PFSK-1 (cell line): ENCODE data around the gene NUBP1.

Experiments
- FOXP2 ChIP-seq: optimal IDR thresholded peaks from 2 replicates; pipeline ENCODE3; 2011; ENCODE audit warnings: borderline replicate concordance, control low read depth, inconsistent platforms; ENCODE audit not compliant: insufficient read depth; ENCODE audit errors: extremely low read length, extremely low read depth
- POLR2AphosphoS5 ChIP-seq: IDR thresholded peaks from 2 replicates; pipeline ENCODE4 v1.6.1; 2012; ENCODE audit warnings: low read depth, mild to moderate bottlenecking, control low read depth, low read length, moderate library complexity
- SIN3A ChIP-seq: IDR thresholded peaks from 2 replicates; pipeline ENCODE4 v1.6.1; 2012; ENCODE audit warnings: mild to moderate bottlenecking, low read length, moderate library complexity, borderline replicate concordance; ENCODE audit not compliant: insufficient read depth
- TAF1 ChIP-seq: IDR thresholded peaks from 2 replicates; pipeline ENCODE4 v1.6.1; 2012; ENCODE audit warnings: low read length, control low read depth, borderline replicate concordance; ENCODE audit not compliant: insufficient read depth
- TF ChIP-seq, protein P1 (sequence below), 2 experiments: IDR thresholded peaks; 2 replicates each; pipeline versions ENCODE4 v1.6.1 to v1.8.0; 2011 to 2012; ENCODE audit warnings: low read depth in 2 of 2, low read length in 2 of 2, control low read depth in 1 of 2, inconsistent platforms in 1 of 2, mild to moderate bottlenecking in 1 of 2, moderate library complexity in 1 of 2; ENCODE audit not compliant: insufficient read depth in 1 of 2

Gene NUBP1

DNA sequence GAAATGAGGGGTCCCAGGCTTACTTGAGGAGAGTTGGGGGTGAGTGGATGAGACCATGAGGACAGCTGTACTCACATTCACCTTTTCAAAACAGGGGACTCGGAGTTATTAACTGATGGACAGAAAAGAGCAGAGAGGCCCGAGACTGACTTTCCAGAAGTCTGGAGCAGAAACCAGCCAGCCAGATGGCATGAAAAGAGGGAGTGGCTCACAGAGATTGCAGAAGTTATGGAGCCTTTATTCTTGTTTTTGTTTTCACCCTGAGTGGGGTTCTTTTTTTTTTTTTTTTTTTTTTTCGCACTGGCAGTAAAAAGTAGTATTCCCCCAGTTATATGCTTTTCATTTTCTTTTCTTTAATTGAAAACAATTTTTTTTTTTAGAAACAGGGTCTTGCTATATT, 56.1 kb downstream of the NUBP1 start:
- TF ChIP-seq FOXP2: no peak

DNA sequence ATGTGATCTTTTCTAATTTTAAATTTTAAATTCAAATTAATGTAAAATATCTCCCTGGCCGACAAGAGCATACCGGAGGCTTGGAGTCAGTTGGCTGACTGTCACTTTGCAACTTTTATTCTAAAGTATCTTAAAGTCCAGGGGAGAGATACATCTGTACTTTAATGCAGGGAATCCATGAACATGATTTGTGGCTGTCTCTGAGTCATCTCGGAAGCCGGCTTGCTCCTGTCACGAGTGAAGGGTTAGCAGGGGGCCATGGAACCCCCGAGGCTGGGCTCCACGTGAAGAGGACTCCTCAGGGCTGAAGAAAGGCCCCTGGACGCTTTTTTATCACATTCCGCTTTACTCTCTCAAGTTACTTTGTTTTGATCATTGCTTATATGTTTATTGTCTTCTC, 61.7 kb downstream of the NUBP1 start:
- TF ChIP-seq, protein P1, sequence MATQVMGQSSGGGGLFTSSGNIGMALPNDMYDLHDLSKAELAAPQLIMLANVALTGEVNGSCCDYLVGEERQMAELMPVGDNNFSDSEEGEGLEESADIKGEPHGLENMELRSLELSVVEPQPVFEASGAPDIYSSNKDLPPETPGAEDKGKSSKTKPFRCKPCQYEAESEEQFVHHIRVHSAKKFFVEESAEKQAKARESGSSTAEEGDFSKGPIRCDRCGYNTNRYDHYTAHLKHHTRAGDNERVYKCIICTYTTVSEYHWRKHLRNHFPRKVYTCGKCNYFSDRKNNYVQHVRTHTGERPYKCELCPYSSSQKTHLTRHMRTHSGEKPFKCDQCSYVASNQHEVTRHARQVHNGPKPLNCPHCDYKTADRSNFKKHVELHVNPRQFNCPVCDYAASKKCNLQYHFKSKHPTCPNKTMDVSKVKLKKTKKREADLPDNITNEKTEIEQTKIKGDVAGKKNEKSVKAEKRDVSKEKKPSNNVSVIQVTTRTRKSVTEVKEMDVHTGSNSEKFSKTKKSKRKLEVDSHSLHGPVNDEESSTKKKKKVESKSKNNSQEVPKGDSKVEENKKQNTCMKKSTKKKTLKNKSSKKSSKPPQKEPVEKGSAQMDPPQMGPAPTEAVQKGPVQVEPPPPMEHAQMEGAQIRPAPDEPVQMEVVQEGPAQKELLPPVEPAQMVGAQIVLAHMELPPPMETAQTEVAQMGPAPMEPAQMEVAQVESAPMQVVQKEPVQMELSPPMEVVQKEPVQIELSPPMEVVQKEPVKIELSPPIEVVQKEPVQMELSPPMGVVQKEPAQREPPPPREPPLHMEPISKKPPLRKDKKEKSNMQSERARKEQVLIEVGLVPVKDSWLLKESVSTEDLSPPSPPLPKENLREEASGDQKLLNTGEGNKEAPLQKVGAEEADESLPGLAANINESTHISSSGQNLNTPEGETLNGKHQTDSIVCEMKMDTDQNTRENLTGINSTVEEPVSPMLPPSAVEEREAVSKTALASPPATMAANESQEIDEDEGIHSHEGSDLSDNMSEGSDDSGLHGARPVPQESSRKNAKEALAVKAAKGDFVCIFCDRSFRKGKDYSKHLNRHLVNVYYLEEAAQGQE (IDR thresholded peaks at IDR 0.05; ENCODE audit: insufficient read depth in 1 of 2, low read depth in 2 of 2, low read length in 2 of 2): no peak
- TF ChIP-seq POLR2AphosphoS5 (no peak), SIN3A (no peak), FOXP2 (no peak)

DNA sequence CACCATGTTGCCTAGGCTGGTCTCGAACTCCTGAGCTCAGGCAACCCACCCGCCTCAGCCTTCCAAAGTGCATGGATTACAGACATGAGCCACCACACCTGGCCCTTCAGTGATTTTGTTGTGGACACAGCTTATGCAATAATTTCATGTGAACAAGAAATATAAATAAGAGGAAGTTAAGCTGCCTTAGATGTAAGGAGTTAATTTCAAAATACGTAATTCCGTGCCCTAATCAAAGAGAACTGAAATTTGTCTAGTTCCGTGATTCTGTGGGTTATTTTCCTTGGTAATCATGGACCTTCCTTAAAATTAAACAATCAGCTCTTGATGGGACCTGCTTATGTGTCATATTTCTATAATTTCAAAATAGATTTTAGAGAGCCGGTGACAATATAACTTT, 63.1 kb downstream of the NUBP1 start:
- TF ChIP-seq, protein P1 (IDR thresholded peaks at IDR 0.05; ENCODE audit: insufficient read depth in 1 of 2, low read depth in 2 of 2, low read length in 2 of 2): no peak
- TF ChIP-seq SIN3A: no peak
- no peak for TF ChIP-seq TAF1
- TF ChIP-seq POLR2AphosphoS5: no peak
- TF ChIP-seq FOXP2: no peak

DNA sequence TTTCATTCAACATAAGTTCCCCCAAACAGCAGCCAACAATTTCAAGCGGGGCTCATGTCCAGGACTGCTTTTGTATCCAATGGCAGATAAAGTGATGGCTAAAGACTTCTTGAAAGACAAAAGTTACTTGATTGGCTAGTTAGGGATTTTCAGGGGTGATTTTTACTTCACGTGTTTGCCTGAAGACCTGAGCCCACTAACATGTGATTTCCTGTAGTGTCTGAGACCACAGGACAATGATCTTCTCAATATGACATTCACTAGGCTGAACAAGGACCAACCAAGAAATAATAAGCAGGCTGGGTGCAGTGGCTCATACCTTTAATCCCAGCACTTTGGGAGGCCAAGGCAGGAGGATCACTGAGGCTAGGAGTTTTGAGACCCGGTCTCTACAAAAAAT, 64.6 kb downstream of the NUBP1 start:
- TF ChIP-seq FOXP2: no peak
- TF ChIP-seq, protein P1 (IDR thresholded peaks at IDR 0.05; ENCODE audit: insufficient read depth in 1 of 2, low read depth in 2 of 2, low read length in 2 of 2): no peak
- TF ChIP-seq SIN3A: no peak
- no peak for TF ChIP-seq TAF1
- TF ChIP-seq POLR2AphosphoS5: no peak

DNA sequence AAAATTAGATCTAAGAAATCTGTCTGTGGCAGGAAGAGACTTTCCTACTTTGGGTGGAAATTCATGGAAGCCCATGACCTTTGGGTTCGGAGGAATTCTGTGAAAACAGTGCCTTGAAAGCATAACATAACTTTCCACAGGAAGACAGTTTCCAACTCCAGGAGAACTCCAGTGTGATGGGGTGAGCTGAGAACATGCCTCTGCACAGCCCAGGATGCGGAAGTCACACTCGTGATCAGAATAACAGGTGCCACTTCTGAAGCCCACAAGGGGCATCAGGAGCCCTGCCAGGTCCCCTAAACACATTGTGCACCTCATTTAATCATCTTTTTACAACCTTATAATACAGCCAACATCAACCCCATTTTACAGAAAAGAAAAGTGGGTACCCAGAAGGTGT, 65.2 kb downstream of the NUBP1 start:
- TF ChIP-seq FOXP2: no peak
- TF ChIP-seq SIN3A: no peak
- no peak for TF ChIP-seq POLR2AphosphoS5
- TF ChIP-seq, protein P1 (IDR thresholded peaks at IDR 0.05; ENCODE audit: insufficient read depth in 1 of 2, low read depth in 2 of 2, low read length in 2 of 2): no peak
- no peak for TF ChIP-seq TAF1
